GM19463 (cell line): ENCODE measurements around the gene ZNF181.
"Not testable (repeated sequence)": the region's sequence is repeated elsewhere in the genome, so short reads cannot be mapped to it uniquely, and the experiment has no call there.

Source experiments
- ATAC-seq: cut with Tn5 transposase; IDR thresholded peaks from one replicate; pipeline ENCODE4 v1.9.1; 2021; ENCODE audit warnings: mild to moderate bottlenecking, moderate library complexity; ENCODE audit not compliant: unreplicated experiment

Gene ZNF181

GRCh38 chr19:34733746-34734536, at the start of gene ZNF181:
Gene ZNF181 (plus strand): TSS chr19:34734243. CDS start chr19:34735038, 795 bp downstream.
- peak; percentile 81 for ATAC-seq

GRCh38 chr19:34685266-34685665, 48.8 kb upstream of the ZNF181 start:
- not testable (repeated sequence) for ATAC-seq

DNA sequence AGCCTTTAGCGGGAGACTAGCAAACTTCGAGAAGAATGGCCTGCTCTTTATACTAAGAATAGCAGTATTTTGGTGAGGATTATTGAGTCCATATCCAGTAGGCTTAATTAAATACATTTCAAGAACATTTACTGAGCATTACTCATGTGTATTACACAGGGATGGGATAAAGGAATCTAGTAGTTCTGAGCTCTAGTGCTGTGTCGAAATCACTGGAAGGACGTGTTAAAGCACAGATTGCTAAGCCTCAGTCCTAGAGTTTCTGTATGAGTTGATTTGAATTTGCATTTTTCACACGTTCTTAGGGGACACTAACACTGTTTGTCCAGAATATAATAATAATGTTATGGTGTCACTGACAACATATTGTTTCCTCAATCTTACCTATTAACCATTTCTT, 47.6 kb upstream of the ZNF181 start:
- ATAC-seq, result no peak

- no peak for ATAC-seq
Observed at GRCh38 chr19:34687348-34687747, 46.7 kb upstream of the ZNF181 start.

DNA sequence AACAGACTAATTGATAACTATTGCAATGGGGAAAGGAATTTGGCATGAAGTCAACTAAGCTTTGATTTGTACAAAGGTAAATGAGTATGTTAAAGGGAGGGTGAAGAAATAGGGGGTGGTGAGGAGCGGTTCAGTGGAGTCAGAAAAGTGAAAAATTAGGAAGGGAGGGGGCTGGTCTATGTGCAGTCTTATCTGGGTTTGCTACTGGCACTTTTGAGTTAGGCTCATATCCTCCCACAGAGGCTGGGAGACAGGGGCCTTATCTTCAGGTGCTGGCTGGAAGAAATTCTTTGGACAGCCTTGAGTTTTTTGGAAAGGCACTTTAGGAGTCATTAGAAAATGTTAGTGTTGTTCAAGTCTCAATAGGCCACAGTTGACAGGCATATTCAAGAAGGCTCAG, 45.5 kb upstream of the ZNF181 start:
- no peak for ATAC-seq

- ATAC-seq, result no peak
Observed at GRCh38 chr19:34690372-34690771, 43.7 kb upstream of the ZNF181 start.

DNA sequence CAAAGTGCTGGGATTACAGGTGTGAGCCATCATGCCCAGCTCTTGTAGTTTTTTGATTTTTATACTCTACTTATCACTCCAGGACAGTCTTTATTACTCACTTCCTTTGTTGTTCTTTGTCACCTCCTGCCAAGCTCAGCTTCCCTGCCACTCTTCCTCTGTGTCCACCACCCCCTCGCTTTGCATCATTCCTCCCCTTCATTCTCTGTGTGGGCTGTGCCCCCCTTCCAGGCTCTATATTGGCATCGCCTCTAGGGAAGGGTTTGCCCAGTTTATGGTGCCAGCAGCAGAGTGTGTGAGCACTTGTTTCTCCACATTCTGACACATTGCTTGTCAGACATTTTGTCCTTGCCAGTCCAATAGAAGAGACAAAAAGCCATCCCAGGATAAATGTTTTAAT, 41.5 kb upstream of the ZNF181 start:
- ATAC-seq, result no peak

DNA sequence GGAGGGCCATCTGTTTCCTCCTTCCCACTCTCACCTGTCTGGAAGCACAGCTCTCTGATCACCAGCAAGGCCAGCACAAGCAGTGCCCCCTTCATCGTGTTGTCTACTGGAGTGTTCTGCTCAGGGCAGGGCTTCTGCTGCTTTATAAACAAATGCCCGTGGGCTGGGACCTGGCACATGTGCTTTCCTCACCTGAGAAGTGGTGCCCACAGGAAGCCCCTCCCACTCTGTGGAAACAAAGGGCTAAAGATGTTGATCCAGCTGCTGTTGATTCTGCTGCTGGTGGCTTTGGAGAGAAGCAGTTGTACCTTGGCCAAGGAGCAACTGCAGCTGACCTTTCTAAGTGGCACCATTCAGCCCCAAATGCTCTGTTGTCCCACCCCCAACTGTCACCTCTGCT, 26.4 kb upstream of the ZNF181 start:
- no peak for ATAC-seq

DNA sequence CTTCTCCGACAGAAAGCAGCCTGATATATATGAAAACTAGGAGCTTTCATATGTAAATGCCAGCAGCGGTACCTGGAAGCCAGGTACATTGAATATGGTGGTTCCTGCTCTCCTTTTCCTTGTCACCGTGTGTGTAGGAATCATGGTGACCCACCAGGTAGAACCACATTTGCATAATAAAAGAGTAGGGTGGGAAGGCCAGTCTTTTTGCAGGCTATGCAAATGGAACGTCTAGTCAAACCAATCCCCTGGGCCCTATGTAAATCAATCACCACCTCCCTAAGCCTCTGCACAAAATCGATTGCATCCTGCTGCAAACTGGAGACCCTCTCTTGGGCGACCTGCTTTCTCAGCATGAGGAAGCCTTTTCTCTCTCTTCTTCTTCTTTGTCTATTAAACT, 22.2 kb upstream of the ZNF181 start:
- no peak for ATAC-seq

GRCh38 chr19:34712395-34713261, 21.4 kb upstream of the ZNF181 start:
- no peak for ATAC-seq

DNA sequence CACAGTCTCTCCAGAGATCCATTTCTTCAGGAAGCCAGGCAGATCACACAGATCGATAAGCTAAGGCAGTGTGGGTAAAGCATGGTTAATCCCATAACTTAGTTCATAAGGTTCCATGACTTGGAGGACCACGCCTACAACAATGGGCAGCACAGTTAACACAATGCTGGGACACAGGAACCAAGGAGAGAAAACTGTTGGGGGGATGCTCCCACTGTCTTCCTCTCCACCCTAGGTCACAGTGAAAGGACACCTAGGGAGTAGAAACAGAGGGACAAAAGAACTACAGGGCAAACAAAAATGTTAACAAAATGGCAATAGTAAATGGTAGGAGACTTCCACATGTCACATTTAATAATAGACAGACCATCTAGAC, 20.8 kb upstream of the ZNF181 start:
- no peak for ATAC-seq

DNA sequence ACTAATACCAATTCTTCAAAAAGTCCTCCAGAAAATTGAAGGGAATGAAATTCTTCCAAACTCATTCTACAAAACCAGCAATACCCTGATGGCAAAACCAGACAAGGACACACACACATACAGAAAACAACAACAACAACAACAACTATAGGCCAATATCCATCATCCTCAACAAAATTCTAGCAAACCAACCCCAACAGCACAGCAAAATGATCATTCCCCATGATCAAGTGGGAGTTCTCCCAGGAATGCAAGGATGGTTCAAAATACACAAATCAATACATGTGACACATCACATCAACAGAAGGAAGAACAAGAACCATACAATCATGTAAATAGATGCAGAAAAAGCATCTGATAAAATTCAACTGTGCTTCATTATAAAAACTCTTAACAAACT, 18.7 kb upstream of the ZNF181 start:
- ATAC-seq, result no peak

DNA sequence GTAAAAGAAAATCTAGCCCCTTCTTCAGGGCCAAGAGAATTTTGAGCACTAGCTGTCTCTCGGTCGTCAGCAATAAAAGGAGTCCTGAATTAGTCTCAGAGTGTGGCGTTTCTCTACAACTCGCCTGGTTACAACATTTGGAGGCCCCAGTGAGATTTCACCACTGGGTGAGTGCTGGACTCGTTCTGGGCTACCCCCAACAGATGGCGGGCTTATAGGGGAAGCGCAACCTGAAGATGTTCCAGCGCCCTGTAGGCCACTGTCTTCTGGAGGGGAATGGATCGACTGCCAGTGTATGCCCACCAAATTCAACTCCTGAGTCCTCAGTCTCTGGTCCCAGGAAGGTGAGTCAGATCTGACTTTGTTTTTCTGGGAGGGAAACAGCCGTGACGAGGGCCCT, 11.7 kb upstream of the ZNF181 start:
- no peak for ATAC-seq

DNA sequence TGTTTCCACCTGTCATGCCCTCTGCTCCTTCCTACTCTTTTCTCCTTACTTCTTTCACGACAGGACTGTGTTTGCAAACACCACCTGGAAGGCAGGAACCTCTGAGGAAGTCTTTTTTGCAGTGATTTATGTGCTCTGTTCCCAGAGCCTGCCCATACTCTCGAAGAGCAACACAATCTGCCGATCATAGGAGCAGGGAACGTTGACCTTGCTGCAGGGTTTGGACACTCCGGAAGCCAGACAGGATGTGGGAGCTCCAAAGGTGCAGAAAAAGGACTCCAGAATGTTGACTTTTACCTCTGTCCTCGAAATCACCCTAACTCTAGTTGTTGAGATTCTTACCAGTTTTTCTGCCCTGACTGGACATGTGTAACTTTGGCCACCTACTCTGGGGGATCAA, 8.6 kb upstream of the ZNF181 start:
- ATAC-seq, result no peak

GRCh38 chr19:34731019-34731829, 2.8 kb upstream of the ZNF181 start:
- ATAC-seq, result no peak

DNA sequence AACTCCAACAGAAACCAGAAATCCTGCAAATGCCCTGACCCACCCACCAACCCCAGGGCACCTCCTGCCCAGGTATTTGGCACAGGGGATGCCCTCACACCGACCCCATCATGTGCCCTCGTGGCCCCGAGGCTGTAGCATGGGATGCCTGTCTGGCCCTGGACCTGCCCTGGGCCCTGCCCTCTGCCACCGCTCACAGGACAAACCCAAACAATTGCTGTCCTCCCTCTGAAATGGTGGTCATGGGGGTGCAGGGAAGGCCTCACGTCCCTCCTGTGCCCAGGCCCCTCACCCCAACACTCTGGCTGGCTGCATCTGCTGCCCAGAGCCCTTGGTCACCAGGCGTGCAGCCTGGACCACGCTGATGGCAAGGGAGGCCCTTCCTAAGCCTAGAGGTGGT, 2.1 kb upstream of the ZNF181 start:
- ATAC-seq, result no peak

DNA sequence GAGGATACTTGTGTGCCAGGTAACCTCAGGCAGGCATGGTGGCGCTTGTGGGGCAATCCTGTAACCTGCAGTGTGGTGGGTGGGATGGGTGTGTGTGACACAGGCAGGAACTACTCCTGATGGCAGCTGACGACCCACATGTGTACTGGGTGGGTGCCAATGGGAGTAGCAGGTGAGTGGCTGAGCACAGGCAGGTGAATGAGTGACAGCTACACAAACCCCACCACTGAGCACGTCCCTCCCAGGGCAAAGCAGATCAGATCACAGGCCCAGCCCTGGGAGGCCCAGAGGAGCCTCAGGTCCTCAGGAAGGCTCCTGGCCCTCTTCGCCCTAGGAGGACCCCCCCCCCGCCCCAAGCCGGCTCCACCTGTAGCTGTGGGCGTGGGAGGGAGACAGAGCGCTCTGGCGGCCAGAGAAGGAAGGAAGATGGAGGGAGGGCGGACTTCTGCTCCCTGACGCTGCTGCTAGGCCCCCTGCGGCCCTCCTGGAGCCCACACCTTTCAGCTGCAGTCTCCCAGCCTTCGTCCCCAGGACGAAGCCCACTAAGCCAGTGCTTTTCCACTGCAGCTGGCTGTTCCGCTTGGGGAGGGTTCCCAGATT, 1.3 kb upstream of the ZNF181 start:
- ATAC-seq, result no peak

DNA sequence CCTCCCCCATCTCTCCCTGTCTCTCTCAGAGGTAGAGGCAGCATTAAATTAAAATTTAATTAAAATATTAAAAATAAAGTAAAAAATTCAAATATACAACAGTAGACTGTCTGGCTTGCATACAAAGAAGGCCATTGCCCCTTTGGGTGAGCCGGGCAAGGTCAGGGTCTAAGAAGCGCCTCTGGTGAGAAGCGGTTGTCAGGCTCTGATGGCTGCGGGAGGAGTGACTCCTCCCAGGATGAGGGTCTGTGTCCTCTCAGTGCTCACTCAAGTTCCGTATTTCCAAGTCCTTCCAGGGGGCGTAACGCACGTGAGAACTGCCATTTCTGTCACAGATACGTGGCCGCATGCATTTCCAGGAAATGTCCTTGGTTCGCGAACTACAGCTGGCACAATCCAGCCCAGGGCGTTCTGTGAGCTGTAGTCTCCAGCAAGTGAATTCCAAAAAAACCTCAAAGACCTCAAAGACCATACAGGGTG, 737 bp upstream of the ZNF181 start:
- peak; percentile 3 for ATAC-seq

DNA sequence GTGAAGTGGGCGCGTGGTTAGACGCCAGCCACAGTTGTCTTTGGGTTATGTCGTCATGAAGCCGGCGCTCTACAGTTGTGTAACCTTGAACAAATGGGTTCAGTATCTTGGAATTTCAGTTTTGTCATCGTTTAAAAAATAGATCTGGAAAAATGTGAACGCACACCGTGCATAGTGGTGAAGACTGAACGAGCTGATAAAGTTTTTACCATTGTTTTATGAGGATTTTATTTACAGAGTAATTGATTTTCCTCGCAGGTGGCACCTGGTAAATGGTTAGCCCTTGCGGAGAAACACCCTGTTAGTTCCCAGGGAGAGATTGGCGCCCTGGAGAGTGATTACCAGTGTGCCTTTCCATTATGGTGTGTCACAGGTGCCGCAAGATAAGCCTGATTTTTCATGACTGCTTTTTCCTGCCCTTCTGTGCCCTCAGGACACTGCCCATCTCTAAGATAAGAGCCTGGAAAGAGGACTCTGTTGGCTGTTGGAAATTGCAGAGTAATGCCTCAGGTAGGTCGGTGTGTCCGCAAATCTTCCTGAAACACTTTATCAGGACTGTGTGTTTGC, 577 bp downstream of the ZNF181 start:
- ATAC-seq, result no peak

GRCh38 chr19:34744896-34745690, 11.1 kb downstream of the ZNF181 start:
- no peak for ATAC-seq
